Stimulated activated CD4-positive, alpha-beta T cell treated with anti-CD3 and anti-CD28 coated beads, Interleukin-12 subunit alpha, Interleukin-12 subunit beta, amount 100 ng/mL, for 24 hours (primary cell): ENCODE measurements around the gene NDUFV2.
"Not testable (repeated sequence)": the region's sequence is repeated elsewhere in the genome, so short reads cannot be mapped to it uniquely, and the experiment has no call there.

Source experiments
- DNase-seq, 2 experiments: peaks; one replicate each; pipeline ENCODE4 v3.0.0-alpha.2; 2020; ENCODE audit warnings: low read depth in 2 of 2

The NDUFV2 gene

GRCh38 chr18:9090578-9090977 is 11.9 kb upstream of the NDUFV2 start:
- DNase-seq, result no peak

GRCh38 chr18:9091066-9091476 is 11.4 kb upstream of the NDUFV2 start:
- DNase-seq, result no peak

DNA sequence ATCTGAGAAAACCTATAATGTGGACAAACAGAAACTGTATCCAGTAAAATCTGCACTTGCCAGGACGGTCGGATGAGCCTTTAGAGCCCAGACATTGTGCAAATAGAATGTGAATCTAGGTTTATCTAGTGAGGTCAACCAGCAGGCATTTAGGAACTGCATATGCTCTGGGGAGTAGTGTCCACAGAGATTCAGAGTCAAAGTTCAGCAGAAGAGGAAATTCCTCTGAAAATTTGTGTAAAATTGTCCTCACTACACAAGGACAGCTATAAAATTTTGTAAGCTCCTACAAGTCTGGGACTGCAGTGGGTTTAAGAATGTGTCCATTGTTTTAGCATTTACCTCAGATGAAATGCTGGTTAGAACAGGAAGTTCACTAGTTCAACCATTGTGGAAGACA is 9.8 kb upstream of the NDUFV2 start:
- no peak for DNase-seq

DNA sequence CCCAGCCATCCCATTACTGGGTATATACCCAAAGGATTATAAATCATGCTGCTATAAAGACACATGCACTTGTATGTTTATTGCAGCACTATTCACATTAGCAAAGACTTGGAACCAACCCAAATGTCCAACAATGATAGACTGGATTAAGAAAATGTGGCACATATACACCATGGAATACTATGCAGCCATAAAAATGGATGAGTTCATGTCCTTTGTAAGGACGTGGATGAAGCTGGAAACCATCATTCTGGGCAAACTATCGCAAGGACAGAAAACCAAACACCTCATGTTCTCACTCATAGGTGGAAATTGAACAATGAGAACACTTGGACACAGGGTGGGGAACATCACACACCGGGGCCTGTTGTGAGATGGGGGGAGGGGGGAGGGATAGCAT is 9.4 kb upstream of the NDUFV2 start:
- DNase-seq, result not testable (repeated sequence)

DNA sequence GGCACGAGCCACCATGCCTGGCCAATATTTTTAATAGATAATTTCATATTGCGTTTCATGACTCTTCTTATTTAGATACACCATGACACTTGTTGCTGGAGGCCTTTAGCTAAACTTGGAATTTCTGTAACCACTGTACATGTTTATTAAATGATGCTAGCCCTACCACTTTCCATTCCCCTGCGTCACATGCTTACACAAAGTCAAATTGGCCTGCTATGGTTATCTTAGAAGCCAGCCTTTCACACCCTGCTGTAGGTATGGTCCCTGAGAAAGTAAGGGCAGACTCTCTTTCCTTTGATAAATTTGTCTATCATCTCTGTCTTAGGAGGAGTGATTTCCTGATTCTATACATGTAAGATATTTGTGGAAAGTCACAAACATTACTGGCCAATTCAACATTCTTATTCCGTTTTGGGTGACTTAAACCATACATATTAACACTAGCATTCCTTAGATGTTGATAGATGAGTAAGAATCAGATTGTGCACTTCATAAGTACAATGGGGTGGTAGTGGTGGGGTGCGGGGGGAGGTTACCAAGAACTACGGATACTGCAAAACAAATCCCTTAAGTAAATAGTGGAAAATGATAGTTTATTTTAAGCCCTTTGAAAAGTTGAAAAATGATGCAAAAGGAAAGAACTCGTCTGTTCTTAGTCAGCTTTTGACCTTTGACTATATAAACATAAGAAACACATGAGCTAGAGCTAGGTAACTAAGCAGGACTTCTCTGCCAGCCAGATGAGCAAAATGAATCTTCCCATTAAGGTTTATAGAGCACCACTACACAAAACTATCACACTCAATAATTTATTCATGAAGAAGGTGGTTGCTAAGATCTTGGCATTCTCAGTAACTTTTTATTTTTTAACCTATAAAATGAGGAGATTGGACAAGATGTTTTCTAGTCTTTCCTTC is 7.9 kb upstream of the NDUFV2 start:
- peak in 1 of 2 experiments; percentile 50 for DNase-seq

DNA sequence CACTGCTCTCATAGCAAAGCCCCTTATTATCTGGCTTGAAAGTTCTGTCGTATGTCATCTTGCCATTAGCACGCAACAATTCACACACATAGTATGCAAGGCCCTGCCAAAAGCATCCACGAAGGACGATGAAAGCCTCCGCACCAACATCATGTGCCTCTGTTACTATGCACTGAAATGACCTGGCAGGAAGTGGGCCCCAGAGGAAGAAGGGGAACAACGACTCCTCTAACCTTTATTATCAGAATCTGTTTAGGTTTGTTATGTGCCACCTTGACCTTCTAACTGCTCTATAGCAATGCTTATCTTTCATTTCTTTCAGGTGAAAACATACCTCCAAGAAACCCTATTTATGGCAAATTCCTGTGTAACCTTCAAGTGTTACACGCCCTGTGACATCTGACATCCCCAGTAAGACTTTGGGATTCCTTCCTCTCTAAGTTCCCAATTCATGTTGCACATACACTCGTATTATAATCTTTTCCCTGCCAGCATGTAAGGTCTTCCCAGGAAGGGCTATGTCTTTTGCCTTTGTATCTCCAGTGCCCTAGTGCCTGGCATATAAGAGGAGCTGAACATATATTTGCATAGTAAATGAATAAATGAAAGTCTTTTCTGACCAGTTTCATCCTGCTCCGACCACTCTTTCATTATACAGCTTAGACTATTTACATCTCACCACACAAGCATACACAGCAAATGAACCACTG is 7.0 kb upstream of the NDUFV2 start:
- no peak for DNase-seq

- DNase-seq, result no peak
Measured at GRCh38 chr18:9096007-9096371, 6.5 kb upstream of the NDUFV2 start.

GRCh38 chr18:9096685-9097084 is 5.8 kb upstream of the NDUFV2 start:
- DNase-seq, result no peak

DNA sequence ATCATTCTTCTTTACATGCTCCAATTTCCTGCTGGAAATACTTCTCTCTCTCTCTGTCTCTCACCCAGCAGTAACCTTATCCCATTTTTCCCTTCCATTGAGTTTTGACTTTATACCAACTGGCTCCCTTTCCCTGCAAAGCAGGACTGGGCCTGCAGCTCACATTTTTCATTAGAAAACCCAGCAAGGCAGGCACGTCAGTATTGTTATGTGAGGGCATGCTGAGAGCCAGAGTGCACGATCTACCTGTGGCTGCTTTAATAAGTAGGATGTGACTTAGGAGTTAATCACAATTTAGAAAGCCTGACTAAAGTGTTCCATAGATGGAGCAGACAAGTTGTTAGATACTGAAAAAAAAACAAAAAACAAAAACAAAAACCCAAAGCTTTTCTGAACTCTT is 5.2 kb upstream of the NDUFV2 start:
- no peak for DNase-seq

DNA sequence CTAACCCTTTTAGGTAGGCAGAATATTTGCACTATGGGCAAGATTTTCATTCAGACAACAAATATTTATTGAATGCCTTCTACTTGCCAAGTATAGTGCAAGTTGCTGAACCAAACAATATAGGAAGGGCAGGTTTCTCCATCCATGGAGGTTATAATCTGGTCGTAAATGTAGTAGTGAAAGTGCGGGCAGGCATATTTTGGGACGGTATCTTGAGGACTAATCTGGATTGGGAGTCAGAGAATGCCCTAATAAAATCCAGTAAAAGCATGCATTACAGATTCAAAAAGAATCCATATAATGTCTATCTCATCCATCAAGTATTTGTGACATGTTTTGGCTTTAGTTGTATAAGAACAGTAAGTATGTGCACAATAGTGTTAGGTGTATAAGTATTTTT is 1.7 kb upstream of the NDUFV2 start:
- DNase-seq, result no peak

DNA sequence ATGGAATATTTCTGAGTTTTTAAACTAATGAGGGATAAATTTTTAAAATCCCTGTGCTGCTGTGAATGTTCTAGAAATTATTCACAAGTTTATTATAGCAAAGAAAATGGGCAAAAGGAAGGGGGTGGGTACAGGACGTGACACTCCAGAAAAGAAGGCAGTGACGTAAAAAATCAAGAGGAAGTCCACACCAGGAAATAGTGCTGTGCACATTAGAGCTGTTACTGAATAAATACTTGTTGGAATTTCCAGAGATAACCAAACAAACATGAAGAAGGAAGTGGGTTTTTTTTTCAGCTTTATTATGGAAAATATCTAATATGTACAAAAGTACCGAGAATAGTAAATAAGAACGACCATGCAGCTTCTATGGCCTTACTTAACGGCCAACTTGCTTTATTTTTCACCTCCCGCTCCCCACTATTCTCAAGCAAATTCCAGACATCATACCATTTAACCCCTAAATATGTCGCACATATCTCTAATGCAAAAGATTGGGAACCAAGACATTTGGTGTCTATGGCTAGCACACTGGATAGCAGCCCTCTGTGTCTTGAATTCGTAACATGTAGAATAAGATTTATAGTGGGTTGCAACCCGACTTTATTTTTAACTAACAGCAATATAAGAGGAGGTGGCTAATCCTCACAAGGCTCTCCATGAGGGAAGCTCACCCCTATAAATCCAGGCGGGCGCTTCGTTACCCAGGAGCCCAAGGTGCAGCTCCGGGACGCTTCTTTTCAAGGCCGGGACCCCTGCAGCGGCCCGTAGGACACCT is 580 bp upstream of the NDUFV2 start:
- DNase-seq, result no peak

- no peak for DNase-seq
Measured at GRCh38 chr18:9103376-9103873, 926 bp downstream of the NDUFV2 start.

DNA sequence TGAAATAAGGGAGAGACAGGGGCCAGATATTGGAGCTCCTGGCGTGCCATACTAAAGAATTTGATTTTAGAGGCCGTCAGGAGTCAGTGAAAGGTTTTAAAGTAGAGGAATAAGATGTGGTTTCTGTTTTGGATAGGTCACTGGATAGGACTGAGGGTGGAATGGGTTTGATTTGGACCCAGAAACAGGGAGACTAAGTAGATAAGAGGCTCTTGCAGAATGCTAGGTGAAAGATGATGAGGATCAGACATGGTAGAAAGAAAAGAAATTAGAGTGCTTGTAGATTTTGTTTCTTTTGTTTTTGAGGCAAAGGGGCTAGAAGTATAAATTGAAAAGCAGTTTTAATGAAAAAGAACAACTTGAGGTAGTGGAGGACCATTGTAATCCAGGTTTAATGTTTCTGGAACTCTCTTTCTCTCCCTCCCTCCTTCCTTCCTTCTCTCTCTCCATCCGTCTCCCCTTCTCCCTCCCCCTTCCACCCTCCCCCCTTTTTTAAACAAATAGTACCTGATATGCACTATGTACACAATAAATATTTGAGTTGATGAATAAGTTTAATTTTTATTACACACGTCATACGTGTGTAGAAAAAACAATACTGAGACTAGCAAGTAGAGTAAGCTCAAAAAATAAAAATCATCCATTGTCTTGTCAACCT is 1.9 kb downstream of the NDUFV2 start:
- DNase-seq, result no peak

DNA sequence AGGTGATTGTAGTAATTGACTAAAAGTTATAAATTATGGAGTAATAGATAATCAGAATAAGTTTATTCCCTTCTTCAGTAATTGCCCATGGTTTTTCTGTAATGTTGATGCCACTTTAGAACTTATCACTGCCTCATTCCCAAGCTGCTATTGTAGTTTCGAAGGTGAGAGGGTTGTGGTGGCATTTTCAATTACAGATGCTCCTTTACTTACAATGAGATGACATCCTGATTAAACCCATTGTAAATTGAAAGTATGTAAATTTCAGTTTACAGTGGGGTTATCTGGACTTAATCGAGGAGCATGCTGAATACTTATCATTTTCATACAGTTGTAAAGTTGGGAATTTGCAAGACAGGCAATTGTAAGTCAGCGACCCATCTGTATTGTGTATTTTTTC is 2.9 kb downstream of the NDUFV2 start:
- DNase-seq, result no peak

DNA sequence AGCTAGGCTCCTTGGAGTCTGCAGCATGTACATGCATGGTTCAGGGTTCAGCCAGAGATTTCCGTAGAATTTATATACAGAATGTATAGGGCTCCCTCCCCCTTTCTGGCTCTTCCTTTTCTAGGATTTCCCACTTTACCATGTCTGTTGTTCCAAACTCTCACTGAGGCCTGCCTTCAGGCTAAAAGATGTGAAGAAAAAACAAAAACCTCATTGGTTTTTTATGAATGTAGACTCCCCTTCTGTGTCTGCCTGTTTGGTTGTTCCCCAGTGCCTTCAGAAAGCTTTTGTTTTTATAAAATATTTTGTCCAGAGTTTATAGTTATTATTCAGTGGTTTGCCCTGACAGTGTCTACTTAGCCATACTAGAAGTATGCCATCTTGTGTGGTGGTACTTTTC is 3.6 kb downstream of the NDUFV2 start:
- no peak for DNase-seq

- no peak for DNase-seq
Measured at GRCh38 chr18:9106800-9107584, 4.5 kb downstream of the NDUFV2 start.

- DNase-seq, result no peak
Measured at GRCh38 chr18:9108911-9109310, 6.4 kb downstream of the NDUFV2 start.

DNA sequence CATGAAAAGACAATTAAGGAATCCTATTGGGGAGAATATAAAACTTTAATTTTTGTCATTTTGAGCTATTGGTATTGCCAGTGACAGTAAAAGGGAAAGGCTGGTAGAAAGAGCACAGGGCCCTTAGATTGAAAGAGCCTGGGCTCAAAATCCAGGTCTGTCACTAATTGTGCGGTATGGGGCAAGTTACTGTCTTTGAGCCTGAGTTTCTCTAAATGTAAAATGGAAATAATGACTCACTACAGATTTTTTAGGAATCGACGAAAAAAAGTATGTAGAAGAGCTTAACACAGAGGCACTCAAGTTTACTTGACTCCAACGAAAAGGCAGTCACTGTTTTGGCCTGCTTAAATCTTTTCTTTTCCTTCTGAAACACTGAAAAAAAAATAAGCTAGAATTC is 7.0 kb downstream of the NDUFV2 start:
- DNase-seq, result no peak

DNA sequence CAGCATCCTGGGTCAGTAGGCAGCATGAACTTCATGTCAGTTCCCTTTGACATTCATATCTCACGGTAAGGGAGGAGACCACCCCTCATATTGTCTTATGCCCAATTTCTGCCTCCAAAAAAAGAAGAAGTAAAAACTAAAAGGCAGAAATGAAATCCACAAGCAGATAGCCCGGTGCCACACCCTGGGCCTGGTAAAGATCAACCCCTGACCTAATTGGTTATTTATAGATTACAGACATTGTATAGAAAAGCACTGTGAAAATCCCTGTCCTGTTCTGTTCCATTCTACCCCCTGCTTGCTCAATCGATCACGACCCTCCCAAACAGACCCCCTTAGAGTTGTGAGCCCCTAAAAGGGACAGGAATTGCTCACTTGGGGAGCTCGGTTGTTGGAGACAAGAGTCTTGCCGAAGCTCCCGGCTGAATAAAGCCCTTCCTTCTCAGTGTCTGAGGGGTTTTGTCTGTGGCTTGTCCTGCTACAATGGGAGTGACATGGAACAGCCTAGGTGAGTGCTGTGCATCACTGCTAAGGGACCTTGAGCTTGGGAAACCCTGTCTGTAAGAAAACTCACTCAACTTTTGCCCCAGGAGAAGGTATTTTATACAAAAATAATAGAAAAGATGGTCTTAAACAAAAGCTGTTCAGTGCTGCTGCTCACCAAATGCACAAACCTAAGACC is 11.1 kb downstream of the NDUFV2 start:
- no peak for DNase-seq

DNA sequence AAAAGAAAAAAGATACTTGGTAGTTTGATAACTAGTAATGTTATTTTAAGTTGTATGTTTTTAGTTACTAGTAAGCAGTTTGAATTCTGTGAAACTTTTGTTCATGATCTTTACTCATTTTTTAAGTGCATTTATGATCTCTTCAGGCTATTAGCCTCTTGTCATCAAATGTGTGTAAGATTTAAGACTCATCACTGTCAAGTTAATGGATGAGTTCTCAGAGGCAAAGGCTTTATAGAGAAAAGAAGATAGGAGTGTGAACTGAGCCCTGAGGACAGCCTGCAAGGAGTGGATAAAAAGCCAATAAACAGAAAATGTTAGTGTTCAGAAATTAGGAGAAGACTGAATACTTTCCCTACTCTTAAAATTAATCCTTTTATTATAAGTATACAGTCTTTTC is 13.5 kb downstream of the NDUFV2 start:
- no peak for DNase-seq
